Subcutaneous adipose tissue (tissue), 4 donors: ENCODE data around the gene KRTAP10-1. TPM values are rescaled to one million over a fixed set of nuclear protein-coding genes. Genes with fewer than 3 reads are reported as not detected.

Experiments used
- total RNA-seq, 4 donors: library from RNA; depleted of rRNA; stranded (reverse); fragments of >200 nt; gene quantifications; one replicate each; pipeline ENCODE4 v1.1.0, GENCODE V29; 2016
- TF ChIP-seq, protein P1 (sequence below): fragments of 450-650 bp; IDR thresholded peaks from one replicate; pipeline ENCODE4 v1.5.1; 2016; ENCODE audit warnings: low read depth, mild to moderate bottlenecking, control low read depth, antibody characterized with exemption, moderate library complexity

Gene KRTAP10-1
- total RNA-seq, 4 donors from 2014 or later = not detected

DNA sequence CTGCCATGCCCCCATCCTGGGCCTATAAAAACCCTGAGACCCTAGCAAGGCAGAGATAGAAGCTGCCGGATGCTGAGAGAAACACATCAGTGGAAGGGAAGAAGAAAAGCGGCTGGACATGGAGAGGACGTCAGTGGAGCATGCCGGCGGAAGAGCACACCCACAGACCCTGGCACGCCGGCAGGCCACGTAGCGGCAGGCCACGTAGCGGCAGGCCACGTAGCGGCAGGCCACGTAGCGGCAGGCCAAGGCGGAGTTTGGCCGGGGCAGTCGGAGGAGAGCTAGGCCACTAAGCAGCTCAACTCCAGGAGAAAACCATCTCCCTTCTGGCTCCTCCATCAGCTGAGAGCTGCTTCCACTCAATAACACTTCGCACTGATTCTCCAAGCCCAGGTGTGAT is 49.6 kb downstream of the KRTAP10-1 start:
- TF ChIP-seq, protein P1, sequence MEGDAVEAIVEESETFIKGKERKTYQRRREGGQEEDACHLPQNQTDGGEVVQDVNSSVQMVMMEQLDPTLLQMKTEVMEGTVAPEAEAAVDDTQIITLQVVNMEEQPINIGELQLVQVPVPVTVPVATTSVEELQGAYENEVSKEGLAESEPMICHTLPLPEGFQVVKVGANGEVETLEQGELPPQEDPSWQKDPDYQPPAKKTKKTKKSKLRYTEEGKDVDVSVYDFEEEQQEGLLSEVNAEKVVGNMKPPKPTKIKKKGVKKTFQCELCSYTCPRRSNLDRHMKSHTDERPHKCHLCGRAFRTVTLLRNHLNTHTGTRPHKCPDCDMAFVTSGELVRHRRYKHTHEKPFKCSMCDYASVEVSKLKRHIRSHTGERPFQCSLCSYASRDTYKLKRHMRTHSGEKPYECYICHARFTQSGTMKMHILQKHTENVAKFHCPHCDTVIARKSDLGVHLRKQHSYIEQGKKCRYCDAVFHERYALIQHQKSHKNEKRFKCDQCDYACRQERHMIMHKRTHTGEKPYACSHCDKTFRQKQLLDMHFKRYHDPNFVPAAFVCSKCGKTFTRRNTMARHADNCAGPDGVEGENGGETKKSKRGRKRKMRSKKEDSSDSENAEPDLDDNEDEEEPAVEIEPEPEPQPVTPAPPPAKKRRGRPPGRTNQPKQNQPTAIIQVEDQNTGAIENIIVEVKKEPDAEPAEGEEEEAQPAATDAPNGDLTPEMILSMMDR = no peak

DNA sequence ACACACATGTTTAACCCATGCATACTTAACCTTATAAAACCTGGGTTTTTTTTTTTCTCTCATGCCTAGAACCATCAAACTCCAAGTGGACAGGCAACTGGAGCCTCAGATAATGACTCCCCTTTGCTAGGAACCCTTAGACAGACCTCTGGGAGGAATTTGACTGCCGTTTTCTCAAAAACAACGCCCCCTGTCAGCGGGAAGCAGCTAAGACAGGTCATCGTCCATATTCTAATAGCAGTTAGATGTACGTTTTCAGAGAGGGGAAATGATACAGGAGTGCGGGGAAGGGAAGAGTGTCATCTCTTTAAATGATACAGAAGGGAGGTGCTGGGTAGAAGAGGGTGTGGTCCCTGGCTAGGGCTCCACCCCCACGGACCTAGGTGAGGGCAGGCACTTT is 50.0 kb downstream of the KRTAP10-1 start:
- TF ChIP-seq, protein P1 = no peak

Other genes with a start within 250 kb of the KRTAP10-1 start
- 100 to 1,000 TPM in 1 of 4 donors, 10 to 100 TPM in 3; 51.0 to 177 (median 77.3) TPM for gene PFKL, start 240.1 kb downstream of the KRTAP10-1 start, total RNA-seq
- gene CFAP410, start 200.8 kb downstream of the KRTAP10-1 start, total RNA-seq = 10 to 100 TPM in 3 of 4 donors, 1 to 10 TPM in 1; 9.1 to 56.7 (median 23.1) TPM
- gene TRPM2, start 186.6 kb downstream of the KRTAP10-1 start, total RNA-seq = 1 to 10 TPM; 2.9 to 7.0 (median 6.1) TPM
- 1 to 10 TPM in 3 of 4 donors, under 1 TPM in 1; 0.98 to 4.2 (median 3.0) TPM for gene LRRC3, start 84.7 kb downstream of the KRTAP10-1 start, total RNA-seq
- not detected for gene KRTAP10-2, start 11.3 kb upstream of the KRTAP10-1 start, total RNA-seq
- not detected for gene KRTAP10-3, start 18.6 kb upstream of the KRTAP10-1 start, total RNA-seq
- gene KRTAP10-4, start 33.5 kb upstream of the KRTAP10-1 start, total RNA-seq = not detected
- gene KRTAP10-5, start 40.4 kb upstream of the KRTAP10-1 start, total RNA-seq = not detected
- gene KRTAP10-6, start 52.3 kb upstream of the KRTAP10-1 start, total RNA-seq = not detected
- gene KRTAP10-7, start 60.4 kb upstream of the KRTAP10-1 start, total RNA-seq = not detected
- gene KRTAP10-8, start 71.9 kb upstream of the KRTAP10-1 start, total RNA-seq = not detected
- gene KRTAP10-9, start 86.9 kb upstream of the KRTAP10-1 start, total RNA-seq = not detected
- gene KRTAP10-10, start 97.2 kb upstream of the KRTAP10-1 start, total RNA-seq = not detected
- not detected for gene KRTAP10-11, start 106.2 kb upstream of the KRTAP10-1 start, total RNA-seq
- gene KRTAP12-4, start 114.5 kb upstream of the KRTAP10-1 start, total RNA-seq = not detected
- not detected for gene KRTAP12-3, start 117.7 kb upstream of the KRTAP10-1 start, total RNA-seq
- gene KRTAP12-2, start 126.7 kb upstream of the KRTAP10-1 start, total RNA-seq = not detected
- not detected for gene KRTAP12-1, start 142.0 kb upstream of the KRTAP10-1 start, total RNA-seq
- not detected for gene KRTAP10-12, start 157.0 kb upstream of the KRTAP10-1 start, total RNA-seq
- gene TSPEAR, start 171.4 kb upstream of the KRTAP10-1 start, total RNA-seq = not detected